HG03045 (cell line): ENCODE measurements around the gene SYCP1.
"Not testable (repeated sequence)": the region's sequence is repeated elsewhere in the genome, so short reads cannot be mapped to it uniquely, and the experiment has no call there.

Experiments
- ATAC-seq: cut with Tn5 transposase; IDR thresholded peaks from one replicate; pipeline ENCODE4 v1.9.1; 2021; ENCODE audit warnings: mild to moderate bottlenecking, moderate library complexity; ENCODE audit not compliant: unreplicated experiment

Gene SYCP1

GRCh38 chr1:114854693-114855320 is at the start of gene SYCP1:
Gene SYCP1, plus strand, starts transcription at chr1:114854863. Its CDS starts 602 bp downstream, at chr1:114855465.
- no peak for ATAC-seq

GRCh38 chr1:114819869-114820268 is 34.8 kb upstream of the SYCP1 start:
- ATAC-seq = no peak

GRCh38 chr1:114820392-114820791 is 34.3 kb upstream of the SYCP1 start:
- no peak for ATAC-seq

- ATAC-seq = no peak
These were observed 32.7 kb upstream of the SYCP1 start for GRCh38 chr1:114821978-114822377.

- no peak for ATAC-seq
These were observed 26.4 kb upstream of the SYCP1 start for GRCh38 chr1:114828251-114828650.

- ATAC-seq = not testable (repeated sequence)
These were observed 24.6 kb upstream of the SYCP1 start for GRCh38 chr1:114830075-114830474.

GRCh38 chr1:114831276-114831994 is 23.2 kb upstream of the SYCP1 start:
- ATAC-seq = no peak

GRCh38 chr1:114832057-114832456 is 22.6 kb upstream of the SYCP1 start:
- no peak for ATAC-seq

- no peak for ATAC-seq
These were observed 21.2 kb upstream of the SYCP1 start for GRCh38 chr1:114833421-114833820.

- ATAC-seq = no peak
These were observed 10.4 kb upstream of the SYCP1 start for GRCh38 chr1:114844270-114844669.

- ATAC-seq = no peak
These were observed 1.1 kb upstream of the SYCP1 start for GRCh38 chr1:114853584-114853983.

GRCh38 chr1:114861384-114861783 is 6.7 kb downstream of the SYCP1 start:
- ATAC-seq = no peak

GRCh38 chr1:114892194-114892918 is 37.7 kb downstream of the SYCP1 start:
- no peak for ATAC-seq

GRCh38 chr1:114896795-114897194 is 42.1 kb downstream of the SYCP1 start:
- no peak for ATAC-seq

- ATAC-seq = no peak
These were observed 47.2 kb downstream of the SYCP1 start for GRCh38 chr1:114901814-114902213.

- no peak for ATAC-seq
These were observed 47.7 kb downstream of the SYCP1 start for GRCh38 chr1:114902343-114902742.

GRCh38 chr1:114903480-114903879 is 48.8 kb downstream of the SYCP1 start:
- ATAC-seq = no peak

- not testable (repeated sequence) for ATAC-seq
These were observed 61.1 kb downstream of the SYCP1 start for GRCh38 chr1:114915720-114916119.

- ATAC-seq = no peak
These were observed 71.9 kb downstream of the SYCP1 start for GRCh38 chr1:114926607-114927006.

- ATAC-seq = no peak
These were observed 72.7 kb downstream of the SYCP1 start for GRCh38 chr1:114927401-114927800.

GRCh38 chr1:114956570-114956969 is 101.9 kb downstream of the SYCP1 start:
- ATAC-seq = no peak

- no peak for ATAC-seq
These were observed 104.8 kb downstream of the SYCP1 start for GRCh38 chr1:114959423-114959822.
